Endodermal cell (in vitro differentiated cells): ENCODE measurements around the gene GALNT18. TPM values are rescaled to one million over a fixed set of nuclear protein-coding genes. Genes with fewer than 3 reads are reported as not detected.

Experiments
- DNase-seq: peaks from one replicate; pipeline ENCODE4 v3.0.0-alpha.2; 2017
- H3K27ac ChIP-seq: 2 replicates; pipeline ENCODE4 v1.5.1; 2013; ENCODE audit warnings: mild to moderate bottlenecking, low read depth, low read length, moderate library complexity
- H3K27me3 ChIP-seq: 2 replicates; pipeline ENCODE4 v1.6.1; 2013; ENCODE audit warnings: mild to moderate bottlenecking, low read length, moderate library complexity; ENCODE audit not compliant: insufficient read depth, control insufficient read depth, poor library complexity, severe bottlenecking
- H3K36me3 ChIP-seq: 2 replicates; pipeline ENCODE4 v1.7.0; 2013; ENCODE audit warnings: mild to moderate bottlenecking, low read length, moderate library complexity; ENCODE audit not compliant: control insufficient read depth, insufficient read depth
- H3K4me1 ChIP-seq: one replicate; pipeline ENCODE4 v1.7.0; 2013; ENCODE audit warnings: low read length; ENCODE audit not compliant: control insufficient read depth, insufficient read depth
- H3K4me3 ChIP-seq: 2 replicates; pipeline ENCODE4 v1.5.1; 2013; ENCODE audit warnings: mild to moderate bottlenecking, low read length, moderate library complexity
- H3K9ac ChIP-seq: 2 replicates; pipeline ENCODE4 v1.6.1; 2013; ENCODE audit warnings: mild to moderate bottlenecking, low read length, moderate library complexity; ENCODE audit not compliant: poor library complexity, severe bottlenecking; ENCODE audit errors: extremely low read depth
- H3K9me3 ChIP-seq: 2 replicates; pipeline ENCODE4 v1.6.1; 2013; ENCODE audit warnings: mild to moderate bottlenecking, low read length, moderate library complexity; ENCODE audit not compliant: control insufficient read depth
- H3K27ac Mint-ChIP-seq: 2 replicates; pipeline ENCODE4 v1.8.0; 2020; ENCODE audit warnings: mixed read lengths
- H3K27me3 Mint-ChIP-seq: 2 replicates; pipeline ENCODE4 v1.8.0; 2021; ENCODE audit warnings: mild to moderate bottlenecking, mixed read lengths; ENCODE audit not compliant: insufficient read depth
- H3K36me3 Mint-ChIP-seq: 2 replicates; pipeline ENCODE4 v1.8.0; 2020; ENCODE audit warnings: low read depth, mixed read lengths
- H3K4me1 Mint-ChIP-seq: 2 replicates; pipeline ENCODE4 v1.8.0; 2020; ENCODE audit warnings: mixed read lengths
- H3K4me3 Mint-ChIP-seq: 2 replicates; pipeline ENCODE4 v1.8.0; 2020; ENCODE audit warnings: mild to moderate bottlenecking, moderate library complexity, mixed read lengths
- H3K9me3 Mint-ChIP-seq: 2 replicates; pipeline ENCODE4 v1.8.0; 2020; ENCODE audit warnings: mild to moderate bottlenecking, mixed read lengths
- CTCF ChIP-seq: fragments of 200-600 bp; sonication (generic); conservative IDR thresholded peaks from 2 replicates; pipeline ENCODE4 v1.5.0; 2021; ENCODE audit warnings: antibody characterized with exemption, mild to moderate bottlenecking
- WGBS, 2 experiments: methylation state at CpG; one replicate each; pipeline versions ENCODE4 v1.1.5 to v1.1.7; 2013; ENCODE audit warnings: missing lambda C conversion rate in 2 of 2, mixed read lengths in 1 of 2; ENCODE audit not compliant: insufficient coverage in 1 of 2, insufficient read length in 1 of 2; 5-methylcytosine and 5-hydroxymethylcytosine counted together
- microRNA-seq: library from miRNA; unstranded; fragments of <30 nt; microRNA quantifications from one replicate; pipeline ENCODE4 v1.2.0, GENCODE V29; 2020; ENCODE audit warnings: borderline microRNAs expressed
- total RNA-seq, 2 donors: library from RNA; stranded (reverse); fragmentation: NEBNext Ultra II Directional in 1 of 2; extraction: Animal tissue kit (Norgen Biotek cat#: 25700) in 1 of 2; gene quantifications; 2 replicates in 1 of 2; 3 replicates in 1 of 2; pipeline ENCODE4 v1.2.1, GENCODE V29; 2021

Gene GALNT18
- total RNA-seq, 2 donors from 2014 or later, result 5.1 to 9.9 TPM

GRCh38 chr11:11230087-11230486, 391.7 kb downstream of the GALNT18 start:
- no peak for DNase-seq
- H3K9me3 Mint-ChIP-seq, result no peaks in the 10 kb centered on the region
- 83 to 89% methylated on average over 1 of the region's 1 CpG for WGBS, 2 experiments
- Histone ChIP-seq H3K4me3 (no peak overlapping the region), H3K27ac (no peak overlapping the region), H3K36me3 (no peaks in the 10 kb centered on the region), H3K9ac (no peak overlapping the region), H3K4me1 (no peaks in the 10 kb centered on the region), H3K27me3 (no peaks in the 10 kb centered on the region), H3K9me3 (no peaks in the 10 kb centered on the region)
- H3K36me3 Mint-ChIP-seq, result no peaks in the 10 kb centered on the region
- H3K4me1 Mint-ChIP-seq, result peaks cover 7% of the 10 kb centered on the region
- H3K27ac Mint-ChIP-seq, result no peak overlapping the region
- H3K27me3 Mint-ChIP-seq, result peaks cover 6% of the 10 kb centered on the region
- TF ChIP-seq CTCF, result no peak
- no peak overlapping the region for H3K4me3 Mint-ChIP-seq

- 100% methylated on average over 1 of the region's 2 CpGs; no CpG with 5 or more reads in 1 of the 2 experiments for WGBS, 2 experiments
- no peak overlapping the region for H3K4me3 ChIP-seq
- TF ChIP-seq CTCF, result no peak
- H3K36me3 Mint-ChIP-seq, result no peaks in the 10 kb centered on the region
- no peaks in the 10 kb centered on the region for H3K9me3 Mint-ChIP-seq
- H3K4me1 Mint-ChIP-seq, result peaks cover 7% of the 10 kb centered on the region
- H3K9ac ChIP-seq, result no peak overlapping the region
- peaks cover 6% of the 10 kb centered on the region for H3K27me3 Mint-ChIP-seq
- no peaks in the 10 kb centered on the region for H3K9me3 ChIP-seq
- H3K27ac ChIP-seq, result no peak overlapping the region
- H3K36me3 ChIP-seq, result no peaks in the 10 kb centered on the region
- no peaks in the 10 kb centered on the region for H3K27me3 ChIP-seq
- no peak overlapping the region for H3K4me3 Mint-ChIP-seq
- DNase-seq, result no peak
- H3K27ac Mint-ChIP-seq, result no peak overlapping the region
- H3K4me1 ChIP-seq, result no peaks in the 10 kb centered on the region
These were observed 392.2 kb downstream of the GALNT18 start for GRCh38 chr11:11229647-11230046.

DNA sequence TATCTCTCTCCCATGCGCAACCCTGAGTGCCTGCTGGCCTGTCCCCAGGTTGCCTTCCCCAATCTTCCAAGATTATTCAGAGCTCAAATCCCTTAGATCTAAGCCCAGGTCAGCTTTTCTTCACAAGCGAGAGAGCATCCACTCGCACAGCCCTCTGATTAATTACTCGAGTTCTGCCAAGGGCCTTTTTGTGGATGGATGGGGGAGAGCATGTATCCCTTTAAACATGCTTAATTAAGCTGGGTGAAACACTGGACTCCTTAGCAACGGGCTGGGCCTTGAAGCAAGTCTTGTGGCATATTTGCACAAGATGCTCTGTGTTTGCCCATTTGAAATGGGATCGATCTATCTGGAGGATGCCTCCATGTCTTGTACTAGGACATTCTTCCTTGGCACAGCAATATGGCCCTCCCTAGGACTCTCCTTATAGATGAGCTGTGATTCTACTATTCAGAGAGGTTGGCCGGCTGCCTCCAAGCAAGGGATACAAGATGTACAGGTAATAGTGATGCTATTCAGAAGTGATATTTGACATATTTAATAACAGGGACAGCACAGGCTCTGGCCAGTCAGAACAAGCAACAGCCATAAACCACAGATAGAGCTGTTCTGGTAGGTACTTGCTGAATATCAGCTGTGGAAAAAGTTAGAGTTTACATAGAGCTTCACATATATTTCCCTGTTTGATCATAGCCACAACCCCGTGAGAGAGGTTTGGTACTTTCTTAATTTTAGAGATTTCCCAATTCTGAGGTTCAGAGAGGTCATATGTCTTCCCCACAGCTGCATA, 394.3 kb downstream of the GALNT18 start:
- Mint-ChIP-seq H3K27me3 (peaks cover 1% of the 10 kb centered on the region), H3K27ac (no peak overlapping the region), H3K36me3 (no peaks in the 10 kb centered on the region), H3K4me1 (peaks cover 7% of the 10 kb centered on the region), H3K4me3 (no peak overlapping the region), H3K9me3 (no peaks in the 10 kb centered on the region)
- no peaks in the 10 kb centered on the region for H3K9me3 ChIP-seq
- H3K27me3 ChIP-seq, result no peaks in the 10 kb centered on the region
- no peak overlapping the region for H3K4me3 ChIP-seq
- no peaks in the 10 kb centered on the region for H3K36me3 ChIP-seq
- H3K4me1 ChIP-seq, result no peaks in the 10 kb centered on the region
- H3K27ac ChIP-seq, result no peak overlapping the region
- no peak for TF ChIP-seq CTCF
- WGBS, 2 experiments, result 88 to 91% methylated on average over 3 to 8 of the region's 8 CpGs
- no peak overlapping the region for H3K9ac ChIP-seq
- peak; percentile 10 for DNase-seq

Small RNA genes within 50 kb of the gene (microRNA-seq; reads per million reads assigned to microRNA genes)
- not detected for gene MIR4299

Other genes with a start within 250 kb of the GALNT18 start
- 10 to 100 TPM; 26.3 to 26.9 TPM for gene USP47, start 220.0 kb upstream of the GALNT18 start, total RNA-seq